Activated CD8-positive, alpha-beta memory T cell treated with anti-CD3 and anti-CD28 coated beads, Interleukin-2, amount 50 U/mL, for 4 hours (primary cell): Measurements from ENCODE around the gene PIWIL4.

Experiments used
- DNase-seq: peaks from one replicate; pipeline ENCODE4 v3.0.0-alpha.2; 2020

Gene PIWIL4

DNA sequence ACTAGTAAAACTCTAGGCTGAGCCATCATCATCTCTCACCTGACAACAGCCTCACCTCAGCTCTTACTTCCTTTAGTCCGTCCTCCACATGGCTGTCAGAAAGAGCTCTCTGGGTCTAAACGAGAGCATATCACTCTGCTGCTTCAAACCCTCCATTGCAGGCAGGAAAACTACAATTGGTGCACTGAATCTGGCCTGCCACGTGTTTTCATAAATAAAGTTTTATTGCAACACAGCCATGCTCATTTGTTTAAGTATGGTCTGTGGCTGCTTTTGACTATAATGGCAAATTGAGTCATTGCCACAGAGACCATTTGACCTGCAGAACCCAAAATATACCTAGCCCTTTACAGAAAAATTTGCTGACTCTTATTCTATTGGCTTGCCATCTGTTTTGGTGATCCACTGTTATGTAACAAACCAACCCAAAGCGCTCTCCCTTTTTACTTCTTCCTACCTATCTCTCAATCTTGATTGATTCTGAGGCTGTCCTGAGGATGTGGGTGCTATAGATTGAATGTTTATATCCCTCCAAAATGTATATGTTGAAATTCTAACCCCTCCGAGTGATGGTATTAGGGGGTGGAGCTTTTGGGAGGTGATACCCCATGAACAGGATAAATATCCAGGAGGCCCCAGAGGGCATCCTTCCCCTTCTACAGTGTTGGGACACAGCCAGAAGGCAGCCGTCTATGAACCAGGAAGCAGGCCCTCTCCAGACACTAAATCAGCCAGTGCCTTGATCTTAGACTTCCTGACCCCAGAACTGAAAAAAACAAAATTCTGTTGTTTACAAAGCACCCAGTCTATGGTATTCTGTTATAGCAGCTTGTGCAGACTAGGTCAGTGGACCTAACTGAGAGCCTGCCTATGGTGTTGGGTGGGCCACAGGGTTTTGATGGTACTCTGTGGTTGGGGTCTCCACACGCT, 99.9 kb downstream of the PIWIL4 start:
- DNase-seq = no peak

DNA sequence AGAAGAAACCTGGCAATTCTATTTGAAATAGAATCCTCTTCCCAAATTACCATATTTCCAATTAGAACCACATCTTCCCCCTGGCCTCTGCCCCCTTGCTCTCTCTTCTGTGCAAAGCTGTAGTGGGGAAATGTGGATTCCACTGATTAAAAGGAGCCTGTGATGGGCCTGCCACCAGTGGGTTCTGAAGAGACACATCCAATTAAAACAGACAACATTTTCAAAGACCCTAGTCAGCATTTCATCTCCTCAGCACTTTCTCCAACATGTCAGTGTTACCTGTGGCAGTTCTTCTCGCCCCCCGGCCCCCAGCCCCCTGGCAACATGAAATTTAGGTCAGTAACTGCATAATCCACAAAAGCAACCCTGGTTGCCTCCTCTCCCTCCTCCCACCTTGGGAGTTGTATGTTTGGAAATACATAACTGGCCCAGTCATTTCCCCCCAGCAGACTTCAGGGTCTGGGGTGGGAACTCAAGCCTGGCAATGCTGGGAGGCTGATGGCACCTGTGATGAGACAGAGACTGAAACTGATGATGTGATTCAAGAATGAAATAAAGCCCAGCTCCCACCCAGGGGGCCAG, 101.1 kb downstream of the PIWIL4 start:
- no peak for DNase-seq

DNA sequence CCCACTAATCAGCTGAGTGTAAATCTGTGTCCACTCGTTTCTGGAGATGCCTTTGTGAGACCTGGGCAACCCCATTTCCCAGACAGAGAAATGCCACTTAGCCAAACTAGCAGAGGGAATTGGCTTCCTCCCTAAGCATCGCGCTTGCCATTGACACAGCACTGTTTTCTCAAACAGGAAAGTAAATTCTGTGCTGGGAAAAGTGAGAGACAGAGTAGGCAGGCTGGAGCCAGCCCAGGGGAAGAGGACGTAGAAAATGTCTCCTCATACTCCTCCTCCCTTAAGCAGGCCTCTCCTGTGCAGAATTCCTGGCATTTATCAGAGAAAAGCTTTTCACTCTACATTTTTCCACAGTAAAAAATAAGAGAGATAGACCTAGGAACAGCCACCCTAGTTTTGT, 101.9 kb downstream of the PIWIL4 start:
- no peak for DNase-seq
